Stimulated activated CD8-positive, alpha-beta memory T cell treated with anti-CD3 and anti-CD28 coated beads, Interleukin-7, amount 100 ng/mL, for 24 hours (primary cell): ENCODE results near the gene ELOVL7.
"Not testable (repeated sequence)": the region's sequence is repeated elsewhere in the genome, so short reads cannot be mapped to it uniquely, and the experiment has no call there.

Experiments
- DNase-seq: peaks from one replicate; pipeline ENCODE4 v3.0.0-alpha.2; 2020; ENCODE audit warnings: low read depth

ELOVL7 gene

GRCh38 chr5:60715201-60715928, 128.7 kb downstream of the ELOVL7 start:
- DNase-seq = not testable (repeated sequence)

- no peak for DNase-seq
Measured at GRCh38 chr5:60712950-60713349, 131.1 kb downstream of the ELOVL7 start.

DNA sequence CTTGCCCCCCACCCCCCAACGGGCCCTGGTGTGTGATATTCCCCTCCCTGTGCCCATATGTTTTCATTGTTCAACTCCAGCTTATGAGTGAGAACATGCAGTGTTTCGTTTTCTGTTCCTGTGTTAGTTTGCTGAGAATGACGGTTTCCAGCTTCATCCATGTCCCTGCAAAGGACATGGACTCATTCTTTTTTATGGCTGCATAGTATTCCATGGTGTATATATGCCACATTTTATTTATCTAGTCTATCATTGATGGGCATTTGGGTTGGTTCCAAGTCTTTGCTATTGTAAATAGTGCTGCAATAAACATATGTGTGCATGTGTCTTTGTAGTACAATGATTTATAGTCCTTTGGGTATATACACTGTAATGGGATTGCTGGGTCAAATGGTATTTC, 132.2 kb downstream of the ELOVL7 start:
- not testable (repeated sequence) for DNase-seq

- DNase-seq = no peak
Measured at GRCh38 chr5:60710362-60710761, 133.7 kb downstream of the ELOVL7 start.

- DNase-seq = no peak
Measured at GRCh38 chr5:60705144-60705543, 138.9 kb downstream of the ELOVL7 start.

DNA sequence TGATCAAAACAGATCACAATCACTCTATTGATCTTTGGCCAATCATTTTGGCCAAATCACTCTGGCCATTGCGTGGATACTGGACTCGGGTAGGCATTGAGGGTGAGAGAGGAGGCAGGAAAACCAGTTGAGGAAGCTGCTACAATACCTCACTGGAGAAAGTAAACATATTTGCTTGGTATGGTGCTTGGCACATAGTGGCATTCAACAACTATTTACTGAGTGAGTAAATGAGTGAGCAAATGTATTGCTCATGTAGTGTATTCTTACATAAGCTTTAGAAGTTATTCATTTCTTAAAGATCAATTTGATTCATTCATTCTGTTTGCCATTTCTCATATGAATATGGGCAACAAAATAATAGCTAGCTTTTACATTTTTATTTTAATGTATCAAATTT, 140.1 kb downstream of the ELOVL7 start:
- no peak for DNase-seq
